ENCODE data around the gene GEMIN8. TPM values are rescaled to one million over a fixed set of nuclear protein-coding genes. Genes with fewer than 3 reads are reported as not detected.
A peak's percentile ranks its signal among the peaks of the same experiment; 100 is the strongest.

Gene GEMIN8, protein sequence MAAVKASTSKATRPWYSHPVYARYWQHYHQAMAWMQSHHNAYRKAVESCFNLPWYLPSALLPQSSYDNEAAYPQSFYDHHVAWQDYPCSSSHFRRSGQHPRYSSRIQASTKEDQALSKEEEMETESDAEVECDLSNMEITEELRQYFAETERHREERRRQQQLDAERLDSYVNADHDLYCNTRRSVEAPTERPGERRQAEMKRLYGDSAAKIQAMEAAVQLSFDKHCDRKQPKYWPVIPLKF
- polyA plus RNA-seq = 10 to 100 TPM; 13.6 to 27.3 (median 20.3) TPM

DNA sequence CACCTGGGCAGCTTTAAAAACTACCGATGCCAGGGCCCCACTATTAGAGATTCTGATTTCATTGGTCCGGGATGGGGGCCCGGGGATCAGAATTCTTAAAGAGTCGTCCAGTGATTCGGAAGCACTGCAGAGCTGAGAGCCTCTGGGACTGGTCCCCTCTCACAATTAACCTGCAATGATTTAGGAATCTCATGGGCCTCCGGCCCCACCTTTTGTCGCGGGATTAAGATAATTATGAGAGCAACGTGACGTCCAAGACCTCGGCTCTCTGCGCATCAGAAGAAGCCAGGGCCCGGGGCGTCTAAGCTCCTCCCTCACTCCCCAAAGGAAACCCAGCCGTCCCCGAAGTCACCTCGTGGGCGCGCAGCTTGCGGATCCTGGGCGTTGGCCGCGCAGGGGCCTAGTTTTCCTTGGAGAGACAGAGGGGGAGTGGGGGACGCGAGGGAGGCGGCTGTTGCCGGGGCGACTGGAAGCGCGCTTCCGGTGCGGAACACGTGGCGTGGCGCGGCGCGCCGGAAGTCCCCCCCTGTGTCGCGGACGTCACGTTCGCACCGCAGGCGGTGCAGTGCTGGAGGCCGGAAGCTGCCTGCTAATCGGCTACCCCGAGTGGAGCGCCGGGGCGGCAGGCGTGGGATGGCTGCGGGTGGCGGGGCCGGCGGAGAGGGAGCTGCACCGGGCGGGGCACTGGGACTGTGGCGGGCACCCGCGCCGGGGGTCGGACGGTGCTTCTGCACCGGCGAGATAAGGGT lies at the start of gene GEMIN8:
GEMIN8 (minus strand) TSS at position 468 of the 749 bp plus-strand sequence. CDS start 8,414 bp downstream, outside the sequence.
- Mint-ChIP-seq H3K4me1 (peaks cover 24 to 30% of the 10 kb centered on the region in 2 donors), H3K27me3 (ENCODE audit: low read depth in 3 of 3) (peaks cover 8 to 12% (median 10%) of the 10 kb centered on the region in 3 donors), H3K9me3 (no peaks in the 10 kb centered on the region), H3K4me3 (peak within 1 kb of the TSS; percentile 92 to 99 (median 98)), H3K27ac (peak within 1 kb of the TSS; percentile 97 to 100 (median 100)), H3K36me3 (no peaks in the 10 kb centered on the region)
- peak; percentile 89 to 93 (median 93) for DNase-seq

GRCh38 chrX:14076639-14077038 lies 46.9 kb upstream of the GEMIN8 start:
- Mint-ChIP-seq H3K9me3 (no peaks in the 10 kb centered on the region), H3K4me1 (no peaks in the 10 kb centered on the region), H3K27me3 (ENCODE audit: low read depth in 3 of 3) (peaks cover 2 to 4% (median 2%) of the 10 kb centered on the region in 3 donors), H3K27ac (no peak overlapping the region), H3K36me3 (no peaks in the 10 kb centered on the region), H3K4me3 (no peak overlapping the region)
- no peak for DNase-seq

DNA sequence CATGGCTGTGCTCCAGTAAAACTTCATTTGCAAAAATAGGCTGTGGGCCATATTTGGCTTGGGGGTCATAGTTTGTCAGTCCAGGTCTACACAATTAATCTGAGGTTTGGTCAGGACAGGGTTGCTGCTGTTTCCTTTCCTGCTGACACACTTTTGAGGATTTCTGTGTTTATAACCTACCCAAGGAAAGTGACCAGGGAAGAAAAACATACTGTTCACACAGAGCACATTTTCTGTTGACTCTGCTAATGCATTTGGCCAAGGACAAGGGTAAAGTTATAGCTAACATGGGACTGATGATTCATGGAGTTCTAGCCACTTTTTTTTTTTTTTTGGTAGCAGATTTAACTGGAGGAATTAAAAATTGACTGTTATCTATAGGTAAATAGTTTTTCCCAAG lies 43.9 kb upstream of the GEMIN8 start:
- H3K27ac Mint-ChIP-seq = no peak overlapping the region
- H3K36me3 Mint-ChIP-seq = no peaks in the 10 kb centered on the region
- H3K9me3 Mint-ChIP-seq = no peaks in the 10 kb centered on the region
- no peaks in the 10 kb centered on the region for H3K4me1 Mint-ChIP-seq
- H3K4me3 Mint-ChIP-seq = no peak overlapping the region
- peaks cover 0 to 5% (median 5%) of the 10 kb centered on the region in 3 donors for H3K27me3 Mint-ChIP-seq (ENCODE audit: low read depth in 3 of 3)
- no peak for DNase-seq

GRCh38 chrX:14073071-14073470 lies 43.4 kb upstream of the GEMIN8 start:
- DNase-seq = no peak
- H3K4me1 Mint-ChIP-seq = no peaks in the 10 kb centered on the region
- no peak overlapping the region for H3K27ac Mint-ChIP-seq
- H3K9me3 Mint-ChIP-seq = no peaks in the 10 kb centered on the region
- no peak overlapping the region for H3K4me3 Mint-ChIP-seq
- peaks cover 0 to 5% (median 4%) of the 10 kb centered on the region in 3 donors for H3K27me3 Mint-ChIP-seq (ENCODE audit: low read depth in 3 of 3)
- H3K36me3 Mint-ChIP-seq = no peaks in the 10 kb centered on the region

DNA sequence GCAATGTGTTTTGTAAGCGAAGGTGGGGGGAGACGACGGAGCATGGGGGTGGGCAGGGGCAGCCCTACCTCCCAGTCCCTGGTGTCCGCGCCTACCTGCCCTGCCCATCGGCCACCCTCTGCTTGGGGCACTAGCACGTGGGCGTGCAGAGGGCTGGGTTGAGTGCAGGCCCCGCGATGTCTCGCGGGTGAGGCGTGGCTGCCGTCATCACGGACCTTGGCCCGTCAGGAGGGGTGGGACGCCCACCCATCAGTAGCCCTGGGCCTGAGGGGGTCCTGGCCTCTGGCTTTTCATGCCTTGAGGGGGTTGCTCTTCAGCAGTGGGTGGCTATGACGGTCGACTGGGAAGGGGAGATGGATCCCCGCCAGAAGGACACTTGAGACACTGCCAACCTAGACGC lies 36.1 kb upstream of the GEMIN8 start:
- Mint-ChIP-seq H3K27me3 (ENCODE audit: low read depth in 3 of 3) (peaks cover 2 to 7% (median 4%) of the 10 kb centered on the region in 3 donors), H3K36me3 (no peaks in the 10 kb centered on the region), H3K4me1 (no peaks in the 10 kb centered on the region), H3K27ac (no peak overlapping the region), H3K9me3 (no peaks in the 10 kb centered on the region), H3K4me3 (no peak overlapping the region)
- no peak for DNase-seq

GRCh38 chrX:14064626-14065432 lies 35.1 kb upstream of the GEMIN8 start:
- Mint-ChIP-seq H3K9me3 (no peaks in the 10 kb centered on the region), H3K27me3 (ENCODE audit: low read depth in 3 of 3) (peaks cover 2 to 9% (median 4%) of the 10 kb centered on the region in 3 donors), H3K4me1 (no peaks in the 10 kb centered on the region), H3K4me3 (no peak overlapping the region), H3K27ac (no peak overlapping the region), H3K36me3 (no peaks in the 10 kb centered on the region)
- DNase-seq = no peak

GRCh38 chrX:14062524-14062923 lies 32.8 kb upstream of the GEMIN8 start:
- no peak overlapping the region for H3K27ac Mint-ChIP-seq

GRCh38 chrX:14056206-14056605 lies 26.5 kb upstream of the GEMIN8 start:
- Mint-ChIP-seq H3K27me3 (ENCODE audit: low read depth in 3 of 3) (peaks cover 0 to 29% (median 7%) of the 10 kb centered on the region in 3 donors), H3K4me1 (no peaks in the 10 kb centered on the region), H3K9me3 (no peaks in the 10 kb centered on the region), H3K36me3 (no peaks in the 10 kb centered on the region), H3K27ac (no peak overlapping the region), H3K4me3 (no peak overlapping the region)
- DNase-seq = no peak

More at GRCh38 chrX:14062524-14062923, 32.8 kb upstream of the GEMIN8 start:
- H3K9me3 Mint-ChIP-seq = no peaks in the 10 kb centered on the region
- DNase-seq = no peak
- no peaks in the 10 kb centered on the region for H3K36me3 Mint-ChIP-seq
- H3K27me3 Mint-ChIP-seq (ENCODE audit: low read depth in 3 of 3) = peaks cover 2 to 10% (median 2%) of the 10 kb centered on the region in 3 donors
- H3K4me3 Mint-ChIP-seq = no peak overlapping the region
- no peaks in the 10 kb centered on the region for H3K4me1 Mint-ChIP-seq

DNA sequence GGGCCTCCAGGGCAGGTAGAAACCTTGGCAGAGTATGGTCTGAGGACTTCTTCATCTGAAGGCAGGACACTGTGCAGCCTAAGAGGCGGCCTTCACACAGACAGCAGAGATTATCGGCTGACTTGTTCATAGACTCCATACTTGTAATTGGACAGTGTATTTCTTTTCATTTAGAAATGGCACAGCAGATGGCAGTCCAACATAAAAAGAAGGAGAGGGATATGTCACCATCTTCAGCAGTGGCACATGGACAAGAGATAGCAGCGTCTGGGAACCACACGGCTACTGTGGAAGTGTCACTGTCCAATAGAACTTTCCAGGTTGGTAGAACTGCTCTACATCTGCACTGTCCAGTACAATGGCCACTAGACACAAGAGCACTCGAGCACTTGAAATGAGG lies 21.7 kb upstream of the GEMIN8 start:
- Mint-ChIP-seq H3K27ac (no peak overlapping the region), H3K36me3 (no peaks in the 10 kb centered on the region), H3K9me3 (no peaks in the 10 kb centered on the region), H3K4me1 (no peaks in the 10 kb centered on the region), H3K27me3 (ENCODE audit: low read depth in 3 of 3) (peaks cover 0 to 32% (median 6%) of the 10 kb centered on the region in 3 donors), H3K4me3 (no peak overlapping the region)
- no peak for DNase-seq

DNA sequence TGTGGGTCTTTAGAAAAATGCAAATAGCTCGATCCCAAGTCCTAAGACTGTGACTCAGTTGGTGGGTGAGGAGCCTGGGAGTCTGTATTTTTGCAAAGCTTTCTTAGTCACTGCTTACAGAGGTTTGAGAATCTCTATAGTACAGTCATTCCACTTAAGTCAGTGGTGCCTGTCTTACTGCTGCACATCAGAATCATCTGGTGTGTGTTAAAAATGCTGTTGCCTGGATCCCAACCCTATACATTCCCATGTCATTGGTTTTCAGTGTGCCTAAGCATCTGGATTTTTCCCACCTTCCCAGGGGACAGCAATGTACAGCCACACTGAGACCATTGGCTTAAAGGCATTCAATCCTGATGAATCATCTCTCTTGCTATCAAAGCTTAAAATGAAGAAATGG lies 21.0 kb upstream of the GEMIN8 start:
- Mint-ChIP-seq H3K9me3 (no peaks in the 10 kb centered on the region), H3K27me3 (ENCODE audit: low read depth in 3 of 3) (peaks cover 0 to 33% (median 5%) of the 10 kb centered on the region in 3 donors), H3K36me3 (no peaks in the 10 kb centered on the region), H3K4me1 (no peaks in the 10 kb centered on the region), H3K4me3 (no peak overlapping the region), H3K27ac (no peak overlapping the region)
- no peak for DNase-seq

GRCh38 chrX:14043209-14043608 lies 13.5 kb upstream of the GEMIN8 start:
- H3K4me1 Mint-ChIP-seq = no peaks in the 10 kb centered on the region
- no peak overlapping the region for H3K4me3 Mint-ChIP-seq
- H3K9me3 Mint-ChIP-seq = no peaks in the 10 kb centered on the region
- no peaks in the 10 kb centered on the region for H3K36me3 Mint-ChIP-seq
- H3K27ac Mint-ChIP-seq = no peak overlapping the region
- H3K27me3 Mint-ChIP-seq (ENCODE audit: low read depth in 3 of 3) = peaks cover 0 to 6% (median 0%) of the 10 kb centered on the region in 3 donors
- DNase-seq = no peak

DNA sequence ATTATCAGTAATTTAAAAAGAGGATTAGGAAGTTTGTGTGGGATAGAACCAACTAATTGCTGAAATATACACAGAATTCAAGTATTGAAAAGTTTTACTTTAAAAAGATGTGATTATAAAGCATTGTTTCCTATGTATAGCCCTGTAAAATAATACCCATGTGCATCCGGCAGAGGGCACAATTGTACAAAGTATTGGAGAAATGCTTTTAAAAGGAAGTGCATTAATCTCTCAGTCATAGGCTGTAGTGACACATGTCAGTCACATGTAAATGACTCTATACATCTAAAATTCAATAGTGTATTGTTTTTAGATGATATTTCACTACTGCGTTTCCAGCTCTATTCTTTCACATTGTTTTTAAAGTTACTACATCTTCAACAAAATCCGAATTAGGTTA lies 9.7 kb upstream of the GEMIN8 start:
- peak; percentile 46 to 63 (median 58) for DNase-seq
- H3K4me1 Mint-ChIP-seq = no peaks in the 10 kb centered on the region
- no peaks in the 10 kb centered on the region for H3K36me3 Mint-ChIP-seq
- H3K27ac Mint-ChIP-seq = no peak overlapping the region
- peaks cover 0 to 1% (median 0%) of the 10 kb centered on the region in 6 donors for H3K9me3 Mint-ChIP-seq
- H3K4me3 Mint-ChIP-seq = no peak overlapping the region
- peaks cover 0 to 4% (median 3%) of the 10 kb centered on the region in 3 donors for H3K27me3 Mint-ChIP-seq (ENCODE audit: low read depth in 3 of 3)

- DNase-seq = no peak
- H3K4me1 Mint-ChIP-seq = no peaks in the 10 kb centered on the region
- peaks cover 3 to 4% (median 4%) of the 10 kb centered on the region in 3 donors for H3K27me3 Mint-ChIP-seq (ENCODE audit: low read depth in 3 of 3)
- H3K4me3 Mint-ChIP-seq = no peak overlapping the region
- H3K27ac Mint-ChIP-seq = no peak overlapping the region
- H3K9me3 Mint-ChIP-seq = peaks cover 0 to 1% (median 0%) of the 10 kb centered on the region in 6 donors
- H3K36me3 Mint-ChIP-seq = no peaks in the 10 kb centered on the region
These were observed 8.8 kb upstream of the GEMIN8 start for GRCh38 chrX:14038375-14039085.
